OCI-LY7 (cell line): Measurements from ENCODE around the gene TRPM2.

Source experiments
- EZH2phosphoT487 ChIP-seq: fragments of 200-600 bp; sonication (generic); IDR thresholded peaks from 2 replicates; pipeline ENCODE4 v1.6.1; 2018; ENCODE audit warnings: low read depth, borderline replicate concordance, mild to moderate bottlenecking, mixed run types, antibody characterized with exemption, low read length, moderate library complexity, mixed read lengths
- TF ChIP-seq, protein P1 (sequence below): fragments of 200-600 bp; sonication (generic); conservative IDR thresholded peaks from 2 replicates; pipeline ENCODE4 v1.5.1; 2014; ENCODE audit warnings: mild to moderate bottlenecking, antibody characterized with exemption, low read length, moderate library complexity, mixed read lengths

GRCh38 chr21:44443291-44443890 lies 90.0 kb downstream of the TRPM2 start:
- TF ChIP-seq, protein P1, sequence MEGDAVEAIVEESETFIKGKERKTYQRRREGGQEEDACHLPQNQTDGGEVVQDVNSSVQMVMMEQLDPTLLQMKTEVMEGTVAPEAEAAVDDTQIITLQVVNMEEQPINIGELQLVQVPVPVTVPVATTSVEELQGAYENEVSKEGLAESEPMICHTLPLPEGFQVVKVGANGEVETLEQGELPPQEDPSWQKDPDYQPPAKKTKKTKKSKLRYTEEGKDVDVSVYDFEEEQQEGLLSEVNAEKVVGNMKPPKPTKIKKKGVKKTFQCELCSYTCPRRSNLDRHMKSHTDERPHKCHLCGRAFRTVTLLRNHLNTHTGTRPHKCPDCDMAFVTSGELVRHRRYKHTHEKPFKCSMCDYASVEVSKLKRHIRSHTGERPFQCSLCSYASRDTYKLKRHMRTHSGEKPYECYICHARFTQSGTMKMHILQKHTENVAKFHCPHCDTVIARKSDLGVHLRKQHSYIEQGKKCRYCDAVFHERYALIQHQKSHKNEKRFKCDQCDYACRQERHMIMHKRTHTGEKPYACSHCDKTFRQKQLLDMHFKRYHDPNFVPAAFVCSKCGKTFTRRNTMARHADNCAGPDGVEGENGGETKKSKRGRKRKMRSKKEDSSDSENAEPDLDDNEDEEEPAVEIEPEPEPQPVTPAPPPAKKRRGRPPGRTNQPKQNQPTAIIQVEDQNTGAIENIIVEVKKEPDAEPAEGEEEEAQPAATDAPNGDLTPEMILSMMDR = no peak
- no peak for TF ChIP-seq EZH2phosphoT487
